Measurements from ENCODE around the gene ZRSR2.

DNA sequence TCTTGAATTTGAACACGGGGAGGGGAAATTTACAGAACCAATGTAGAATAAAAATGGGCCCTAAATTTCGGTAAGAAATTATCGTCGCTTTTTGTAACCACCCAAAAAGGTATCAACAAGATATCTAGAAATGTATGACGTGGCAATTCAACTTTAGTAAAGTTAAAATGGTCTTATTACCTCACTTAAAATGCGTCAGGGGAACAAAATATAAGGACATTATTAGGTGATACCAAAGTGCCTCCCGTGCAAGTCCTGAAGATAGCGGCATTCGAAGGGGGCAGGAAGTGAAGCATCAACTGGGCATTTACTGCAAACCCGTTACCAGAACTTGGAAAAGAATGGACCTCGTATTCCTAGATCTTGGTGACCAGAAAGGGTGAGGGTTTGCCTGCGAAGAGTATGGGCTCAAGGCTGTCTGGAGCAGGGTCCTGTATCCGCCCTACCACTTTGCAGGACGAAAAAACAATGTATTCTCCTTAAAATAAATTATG, 63.3 kb downstream of the ZRSR2 start:
- TF ChIP-seq, protein P1, sequence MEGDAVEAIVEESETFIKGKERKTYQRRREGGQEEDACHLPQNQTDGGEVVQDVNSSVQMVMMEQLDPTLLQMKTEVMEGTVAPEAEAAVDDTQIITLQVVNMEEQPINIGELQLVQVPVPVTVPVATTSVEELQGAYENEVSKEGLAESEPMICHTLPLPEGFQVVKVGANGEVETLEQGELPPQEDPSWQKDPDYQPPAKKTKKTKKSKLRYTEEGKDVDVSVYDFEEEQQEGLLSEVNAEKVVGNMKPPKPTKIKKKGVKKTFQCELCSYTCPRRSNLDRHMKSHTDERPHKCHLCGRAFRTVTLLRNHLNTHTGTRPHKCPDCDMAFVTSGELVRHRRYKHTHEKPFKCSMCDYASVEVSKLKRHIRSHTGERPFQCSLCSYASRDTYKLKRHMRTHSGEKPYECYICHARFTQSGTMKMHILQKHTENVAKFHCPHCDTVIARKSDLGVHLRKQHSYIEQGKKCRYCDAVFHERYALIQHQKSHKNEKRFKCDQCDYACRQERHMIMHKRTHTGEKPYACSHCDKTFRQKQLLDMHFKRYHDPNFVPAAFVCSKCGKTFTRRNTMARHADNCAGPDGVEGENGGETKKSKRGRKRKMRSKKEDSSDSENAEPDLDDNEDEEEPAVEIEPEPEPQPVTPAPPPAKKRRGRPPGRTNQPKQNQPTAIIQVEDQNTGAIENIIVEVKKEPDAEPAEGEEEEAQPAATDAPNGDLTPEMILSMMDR (IDR thresholded peaks at IDR 0.05): no peak
- TF ChIP-seq SIN3A (IDR thresholded peaks at IDR 0.05; ENCODE audit: borderline replicate concordance, insufficient read depth, low read depth, low read length): no peak
- TF ChIP-seq POLR2AphosphoS5 (IDR thresholded peaks at IDR 0.05; ENCODE audit: low read depth, low read length): no peak
